Measurements from ENCODE around the gene FLII. TPM values are rescaled to one million over a fixed set of nuclear protein-coding genes. Genes with fewer than 3 reads are reported as not detected.

The FLII gene
- total RNA-seq, 4 donors from 2014 or later = 244 to 388 (median 274) TPM

GRCh38 chr17:18230288-18231141 is 28.0 kb downstream of the FLII start:
- TF ChIP-seq, protein P1, sequence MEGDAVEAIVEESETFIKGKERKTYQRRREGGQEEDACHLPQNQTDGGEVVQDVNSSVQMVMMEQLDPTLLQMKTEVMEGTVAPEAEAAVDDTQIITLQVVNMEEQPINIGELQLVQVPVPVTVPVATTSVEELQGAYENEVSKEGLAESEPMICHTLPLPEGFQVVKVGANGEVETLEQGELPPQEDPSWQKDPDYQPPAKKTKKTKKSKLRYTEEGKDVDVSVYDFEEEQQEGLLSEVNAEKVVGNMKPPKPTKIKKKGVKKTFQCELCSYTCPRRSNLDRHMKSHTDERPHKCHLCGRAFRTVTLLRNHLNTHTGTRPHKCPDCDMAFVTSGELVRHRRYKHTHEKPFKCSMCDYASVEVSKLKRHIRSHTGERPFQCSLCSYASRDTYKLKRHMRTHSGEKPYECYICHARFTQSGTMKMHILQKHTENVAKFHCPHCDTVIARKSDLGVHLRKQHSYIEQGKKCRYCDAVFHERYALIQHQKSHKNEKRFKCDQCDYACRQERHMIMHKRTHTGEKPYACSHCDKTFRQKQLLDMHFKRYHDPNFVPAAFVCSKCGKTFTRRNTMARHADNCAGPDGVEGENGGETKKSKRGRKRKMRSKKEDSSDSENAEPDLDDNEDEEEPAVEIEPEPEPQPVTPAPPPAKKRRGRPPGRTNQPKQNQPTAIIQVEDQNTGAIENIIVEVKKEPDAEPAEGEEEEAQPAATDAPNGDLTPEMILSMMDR (IDR thresholded peaks at IDR 0.05; ENCODE audit: low read depth) = no peak

DNA sequence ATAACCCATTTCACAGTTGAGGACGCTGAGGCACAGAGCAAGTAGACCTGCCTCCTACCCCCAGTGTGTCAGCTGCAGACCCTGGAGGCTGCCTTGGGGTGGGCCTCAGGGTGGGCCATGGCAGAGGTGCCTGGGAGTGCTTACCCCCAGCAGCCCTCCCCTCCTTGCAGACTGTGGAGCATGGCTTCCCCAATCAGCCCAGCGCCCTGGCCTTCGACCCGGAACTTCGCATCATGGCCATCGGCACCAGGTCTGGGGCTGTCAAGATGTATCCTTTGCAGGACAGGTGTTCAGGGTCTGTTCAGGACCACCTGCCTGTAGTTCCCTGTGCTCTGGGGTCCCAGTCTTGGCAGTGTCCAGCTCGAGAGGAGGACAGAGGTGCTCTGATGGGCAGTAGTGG is 28.8 kb downstream of the FLII start:
- TF ChIP-seq, protein P1 (IDR thresholded peaks at IDR 0.05; ENCODE audit: low read depth) = no peak

DNA sequence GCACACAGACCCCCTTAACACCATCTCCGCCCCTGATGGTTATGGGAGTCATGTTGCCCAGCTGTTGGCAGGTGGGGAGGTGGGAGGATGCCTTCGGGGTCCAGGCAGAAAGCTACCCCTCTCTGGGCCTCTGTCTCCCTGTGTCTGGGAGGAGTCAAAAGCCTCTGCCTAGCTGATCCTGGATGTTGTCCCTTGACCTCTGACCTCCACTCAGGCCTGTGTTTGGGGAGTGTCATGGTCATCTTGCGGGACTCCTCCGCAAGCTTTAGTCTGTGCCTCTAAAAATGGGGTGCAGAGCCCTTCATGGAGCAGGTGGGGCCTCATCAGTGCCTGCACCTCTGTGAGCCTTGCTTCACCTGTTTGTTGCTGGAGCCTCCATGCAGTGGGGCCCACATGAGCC is 29.3 kb downstream of the FLII start:
- TF ChIP-seq, protein P1 (IDR thresholded peaks at IDR 0.05; ENCODE audit: low read depth) = no peak

GRCh38 chr17:18228176-18228682 is 30.3 kb downstream of the FLII start:
- TF ChIP-seq, protein P1 (IDR thresholded peaks at IDR 0.05; ENCODE audit: low read depth) = no peak

GRCh38 chr17:18227635-18228034 is 30.9 kb downstream of the FLII start:
- TF ChIP-seq, protein P1 (IDR thresholded peaks at IDR 0.05; ENCODE audit: low read depth) = no peak

DNA sequence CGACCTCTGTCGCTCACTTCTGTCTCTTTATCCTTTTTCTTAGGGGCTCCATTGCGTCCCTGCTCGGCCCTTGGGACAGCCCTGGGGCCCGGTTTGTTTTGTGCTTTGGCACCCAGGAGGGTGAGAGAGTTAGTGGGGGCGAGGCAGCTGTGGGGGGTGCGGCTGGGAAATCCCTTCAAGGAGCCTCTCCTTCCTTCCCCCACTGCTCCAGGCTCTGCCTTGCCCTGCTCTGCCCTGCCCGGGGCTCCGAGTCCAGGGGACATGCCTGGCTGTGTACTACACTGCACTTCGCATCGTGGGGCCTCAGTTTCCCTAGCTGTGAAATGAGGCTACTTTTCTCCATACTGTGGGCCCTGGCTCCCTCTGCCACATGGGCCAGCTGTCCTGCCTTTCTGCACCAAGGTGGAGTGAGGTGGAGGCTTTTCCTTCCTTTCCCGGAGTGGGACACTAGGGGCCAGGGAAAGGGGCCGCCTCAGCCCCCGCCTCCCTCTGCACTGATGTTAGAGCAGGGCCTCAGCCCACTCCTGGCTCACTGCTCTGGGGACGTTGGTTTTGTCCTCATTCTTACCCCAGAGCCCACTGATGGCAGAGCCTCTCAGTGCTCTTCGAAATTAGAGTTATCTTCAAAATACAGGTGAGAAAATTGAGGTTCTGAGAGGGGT is 32.1 kb downstream of the FLII start:
- TF ChIP-seq, protein P1 (IDR thresholded peaks at IDR 0.05; ENCODE audit: low read depth) = no peak

DNA sequence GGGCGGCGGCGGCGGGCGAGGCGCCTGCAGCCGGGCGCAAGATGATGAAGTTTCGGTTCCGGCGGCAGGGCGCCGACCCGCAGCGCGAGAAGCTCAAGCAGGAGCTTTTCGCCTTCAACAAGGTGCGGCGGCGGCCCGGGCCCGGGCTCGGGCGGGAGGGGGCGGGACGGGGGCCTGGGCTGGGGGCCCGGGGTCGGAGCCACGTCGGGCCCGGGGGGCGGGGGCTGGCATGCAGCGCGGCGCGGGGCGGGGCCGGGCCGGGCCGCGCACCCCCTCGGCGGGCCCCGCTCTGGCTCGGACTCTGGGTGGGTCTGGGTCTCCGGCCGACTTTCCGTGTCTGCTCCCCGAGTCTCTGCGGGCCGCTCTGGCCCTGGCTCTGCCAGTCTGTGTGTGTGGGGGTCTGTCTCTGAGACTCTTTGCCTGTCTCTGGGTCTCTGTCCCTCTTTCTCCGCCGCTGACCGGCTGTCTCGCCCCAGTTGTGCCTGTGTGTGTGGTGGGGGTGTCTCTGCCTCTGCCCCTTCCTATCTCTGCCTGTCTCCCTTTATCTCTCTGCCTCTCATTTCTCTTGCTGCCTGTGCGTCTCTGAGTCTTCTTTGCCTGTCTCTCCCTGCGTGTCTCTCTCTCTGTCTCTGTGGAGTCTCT is 32.8 kb downstream of the FLII start:
- TF ChIP-seq, protein P1 (IDR thresholded peaks at IDR 0.05; ENCODE audit: low read depth) = no peak

Measured in subcutaneous adipose tissue (tissue), 4 donors.